Peyer's patch (tissue), 4 donors: ENCODE results near the gene GGCX. TPM values are rescaled to one million over a fixed set of nuclear protein-coding genes. Genes with fewer than 3 reads are reported as not detected.
"Not testable (repeated sequence)": the region's sequence is repeated elsewhere in the genome, so short reads cannot be mapped to it uniquely, and the experiment has no call there.

Experiments
- DNase-seq, 3 donors: peaks; one replicate each; pipeline ENCODE4 v3.0.0-alpha.2; 2017 to 2019
- H3K27ac ChIP-seq, 4 donors: fragments of 200-600 bp; sonication (generic); one replicate each; pipeline ENCODE4 v1.5.1; 2016 to 2019
- H3K27me3 ChIP-seq, 2 donors: fragments of 200-600 bp; sonication (generic); one replicate each; pipeline ENCODE4 v1.5.1; 2019
- H3K36me3 ChIP-seq, 3 donors: fragments of 200-600 bp; sonication (generic); one replicate each; pipeline ENCODE4 v1.5.1; 2016 to 2019
- H3K4me1 ChIP-seq, 4 donors: fragments of 200-600 bp; sonication (generic); one replicate each; pipeline ENCODE4 v1.5.1; 2016 to 2019
- H3K4me3 ChIP-seq, 4 donors: fragments of 200-600 bp; sonication (generic); 1 replicate in 3 of 4; 2 replicates in 1 of 4; pipeline ENCODE4 v1.5.1; 2016 to 2019; ENCODE audit warnings: mild to moderate bottlenecking in 1 of 4
- H3K9me3 ChIP-seq, 4 donors: fragments of 200-600 bp; sonication (generic); one replicate each; pipeline ENCODE4 v1.5.1; 2016 to 2019; ENCODE audit warnings: mild to moderate bottlenecking in 1 of 4
- CTCF ChIP-seq, 6 experiments: fragments of 450-650 bp in 4 of 6; fragments of 200-600 bp in 2 of 6; sonication (generic) in 1 of 6; IDR thresholded peaks; one replicate each; pipeline ENCODE4 v1.5.1; 2017 to 2019; ENCODE audit warnings: antibody characterized with exemption in 6 of 6, mild to moderate bottlenecking in 3 of 6, moderate library complexity in 1 of 6
- POLR2A ChIP-seq, 2 donors: fragments of 450-650 bp; IDR thresholded peaks; one replicate each; pipeline ENCODE4 v1.5.1; 2017; ENCODE audit warnings: antibody characterized with exemption in 2 of 2, mild to moderate bottlenecking in 2 of 2, moderate library complexity in 2 of 2
- total RNA-seq, 4 donors: library from RNA; depleted of rRNA; stranded (reverse); fragments of >200 nt; gene quantifications; one replicate each; pipeline ENCODE4 v1.1.0, GENCODE V29; 2016

The GGCX gene
- total RNA-seq, 4 donors from 2014 or later: 21.3 to 38.0 (median 31.1) TPM

GRCh38 chr2:85566265-85566664, 5.0 kb upstream of the GGCX start:
- H3K27ac ChIP-seq: no peak overlapping the region
- H3K4me1 ChIP-seq: peaks cover 0 to 7% (median 0%) of the 10 kb centered on the region in 4 donors
- H3K27me3 ChIP-seq: no peaks in the 10 kb centered on the region
- no peaks in the 10 kb centered on the region for H3K36me3 ChIP-seq
- TF ChIP-seq POLR2A (IDR thresholded peaks at IDR 0.05) (no peak), CTCF (IDR thresholded peaks at IDR 0.05) (no peak)
- DNase-seq: no peak
- no peaks in the 10 kb centered on the region for H3K9me3 ChIP-seq
- no peak overlapping the region for H3K4me3 ChIP-seq

- H3K4me1 ChIP-seq: peaks cover 0 to 21% (median 0%) of the 10 kb centered on the region in 4 donors
- TF ChIP-seq CTCF (IDR thresholded peaks at IDR 0.05) (no peak), POLR2A (IDR thresholded peaks at IDR 0.05) (no peak)
- H3K27ac ChIP-seq: no peak overlapping the region
- no peak for DNase-seq
- H3K4me3 ChIP-seq: no peak overlapping the region
- H3K36me3 ChIP-seq: no peaks in the 10 kb centered on the region
- H3K27me3 ChIP-seq: no peaks in the 10 kb centered on the region
- no peaks in the 10 kb centered on the region for H3K9me3 ChIP-seq
Measured at GRCh38 chr2:85564144-85564563, 2.9 kb upstream of the GGCX start.

GRCh38 chr2:85560812-85561279, 447 bp downstream of the GGCX start:
- Histone ChIP-seq H3K27ac (peak overlapping the region; percentile 81 to 86 (median 84)), H3K36me3 (peaks cover 0 to 20% (median 0%) of the 10 kb centered on the region in 3 donors), H3K27me3 (no peaks in the 10 kb centered on the region), H3K4me3 (peak overlapping the region; percentile 60 to 86 (median 76)), H3K9me3 (no peaks in the 10 kb centered on the region), H3K4me1 (peaks cover 0 to 21% (median 0%) of the 10 kb centered on the region in 4 donors)
- peak in 1 of 3 donors; percentile 54 for DNase-seq
- no peak for TF ChIP-seq CTCF (IDR thresholded peaks at IDR 0.05)
- TF ChIP-seq POLR2A (IDR thresholded peaks at IDR 0.05): no peak

GRCh38 chr2:85560403-85560726, 928 bp downstream of the GGCX start:
- H3K4me1 ChIP-seq: peaks cover 0 to 21% (median 0%) of the 10 kb centered on the region in 4 donors
- H3K27ac ChIP-seq, H3K9me3 ChIP-seq, H3K27me3 ChIP-seq, DNase-seq: not testable (repeated sequence)
- H3K36me3 ChIP-seq: peaks cover 0 to 21% (median 0%) of the 10 kb centered on the region in 3 donors
- H3K4me3 ChIP-seq: peak overlapping the region in 3 of 4 donors; percentile 68 to 86 (median 85)

- H3K9me3 ChIP-seq: no peaks in the 10 kb centered on the region
- peaks cover 0 to 21% (median 0%) of the 10 kb centered on the region in 4 donors for H3K4me1 ChIP-seq
- H3K36me3 ChIP-seq: peaks cover 0 to 43% (median 0%) of the 10 kb centered on the region in 3 donors
- TF ChIP-seq CTCF (IDR thresholded peaks at IDR 0.05) (no peak), POLR2A (IDR thresholded peaks at IDR 0.05) (no peak)
- no peak overlapping the region for H3K27ac ChIP-seq
- no peak overlapping the region for H3K4me3 ChIP-seq
- no peaks in the 10 kb centered on the region for H3K27me3 ChIP-seq
- DNase-seq: no peak
Measured at GRCh38 chr2:85558160-85558559, 3.1 kb downstream of the GGCX start.

- Histone ChIP-seq H3K27me3 (no peaks in the 10 kb centered on the region), H3K27ac (no peak overlapping the region), H3K36me3 (peaks cover 0 to 54% (median 0%) of the 10 kb centered on the region in 3 donors), H3K4me1 (peaks cover 0 to 22% (median 0%) of the 10 kb centered on the region in 4 donors), H3K4me3 (no peak overlapping the region), H3K9me3 (no peaks in the 10 kb centered on the region)
- no peak for DNase-seq
- no peak for TF ChIP-seq CTCF (IDR thresholded peaks at IDR 0.05)
- TF ChIP-seq POLR2A (IDR thresholded peaks at IDR 0.05): no peak
Measured at GRCh38 chr2:85557130-85557529, 4.2 kb downstream of the GGCX start.
